ENCODE measurements around the gene UMODL1.

GRCh38 chr21:42109873-42110525 is 38.9 kb downstream of the UMODL1 start:
- TF ChIP-seq CTCF (IDR thresholded peaks at IDR 0.05) (no peak), POLR2A (IDR thresholded peaks at IDR 0.05) (no peak)

All from testis (tissue), 2 donors.